SK-N-SH (cell line): Measurements from ENCODE around the gene WLS. TPM values are rescaled to one million over a fixed set of nuclear protein-coding genes. Genes with fewer than 3 reads are reported as not detected.

ENCODE experiments used
- CTCF ChIA-PET: fragments of 300-600, 350-600 bp; formaldehyde crosslinking; extraction: SDS; loops from one replicate; lab custom pipeline; 2021; lab: Yijun Ruan, JAX
- POLR2A ChIA-PET: fragments of 350-600 bp; sonication (Branson Sonifier 250); formaldehyde crosslinking; extraction: SDS; loops from one replicate; lab custom pipeline; 2020; ENCODE audit warnings: antibody characterized with exemption, inconsistent platforms; lab: Yijun Ruan, JAX
- DNase-seq: peaks from one replicate; pipeline ENCODE4 v3.0.0; 2012
- H2AFZ ChIP-seq: fragments of 200-600 bp; sonication (generic); 2 replicates; pipeline ENCODE4 v1.8.1; 2016; ENCODE audit warnings: antibody characterized with exemption, mild to moderate bottlenecking, low read depth
- H3F3A ChIP-seq: fragments of 200-600 bp; sonication (generic); replicated peaks from 2 replicates; pipeline ENCODE3; 2016; ENCODE audit warnings: antibody characterized with exemption, mild to moderate bottlenecking; ENCODE audit not compliant: insufficient read depth
- H3K27ac ChIP-seq, 2 experiments: fragments of 200-500 bp in 1 of 2; fragments of 200-600 bp in 1 of 2; sonication (Bioruptor generic) in 1 of 2; sonication (generic), shearing (Covaris generic) in 1 of 2; 2 replicates each; pipeline versions ENCODE4 v1.5.1 to v1.6.1; 2014 to 2016; ENCODE audit warnings: low read depth in 2 of 2, inconsistent platforms in 1 of 2, low read length in 1 of 2, mild to moderate bottlenecking in 1 of 2, mixed read lengths in 1 of 2
- H3K27me3 ChIP-seq: fragments of 200-600 bp; sonication (generic), shearing (Covaris generic); 2 replicates; pipeline ENCODE4 v1.6.1; 2016; ENCODE audit warnings: mixed run types; ENCODE audit not compliant: insufficient read depth
- H3K36me3 ChIP-seq, 2 experiments: fragments of 200-500 bp in 1 of 2; fragments of 200-600 bp in 1 of 2; sonication (Bioruptor generic) in 1 of 2; sonication (generic) in 1 of 2; replicated peaks in 1 of 2; 2 replicates each; pipeline versions ENCODE3 to v1.5.1; 2014 to 2016; ENCODE audit warnings: low read length in 1 of 2, mild to moderate bottlenecking in 1 of 2; ENCODE audit not compliant: insufficient read depth in 2 of 2, control insufficient read depth in 1 of 2
- H3K4me1 ChIP-seq, 2 experiments: fragments of 200-500 bp in 1 of 2; fragments of 200-600 bp in 1 of 2; sonication (Bioruptor generic) in 1 of 2; sonication (generic), shearing (Covaris generic) in 1 of 2; 2 replicates each; pipeline versions ENCODE4 v1.5.1 to v1.6.1; 2014 to 2016; ENCODE audit warnings: low read depth in 1 of 2, low read length in 1 of 2, mixed run types in 1 of 2; ENCODE audit not compliant: insufficient read depth in 2 of 2, control insufficient read depth in 1 of 2
- H3K4me2 ChIP-seq: fragments of 200-600 bp; sonication (generic), shearing (Covaris generic); 2 replicates; pipeline ENCODE4 v1.6.1; 2017; ENCODE audit warnings: mixed run types
- H3K4me3 ChIP-seq, 2 experiments: fragments of 200-500 bp in 1 of 2; fragments of 200-600 bp in 1 of 2; sonication (Bioruptor generic) in 1 of 2; sonication (generic), shearing (Covaris generic) in 1 of 2; 2 replicates each; pipeline versions ENCODE4 v1.5.1 to v1.8.1; 2014 to 2016; ENCODE audit warnings: low read depth in 2 of 2, inconsistent platforms in 1 of 2, low read length in 1 of 2, mild to moderate bottlenecking in 1 of 2, mixed read lengths in 1 of 2, moderate library complexity in 1 of 2
- H3K79me2 ChIP-seq: fragments of 200-600 bp; sonication (generic); 2 replicates; pipeline ENCODE4 v1.8.1; 2017; ENCODE audit warnings: mild to moderate bottlenecking; ENCODE audit not compliant: insufficient read depth
- H3K9ac ChIP-seq: fragments of 200-600 bp; sonication (generic); 2 replicates; pipeline ENCODE4 v1.6.1; 2017; ENCODE audit warnings: mixed run types
- H3K9me2 ChIP-seq: fragments of 200-600 bp; sonication (generic); 2 replicates; pipeline ENCODE4 v1.6.1; 2017; ENCODE audit warnings: mixed run types
- H3K9me3 ChIP-seq: fragments of 200-600 bp; sonication (generic); 2 replicates; pipeline ENCODE4 v1.6.1; 2017; ENCODE audit warnings: mixed run types, mild to moderate bottlenecking, moderate library complexity
- H4K20me1 ChIP-seq: fragments of 200-600 bp; sonication (generic); 2 replicates; pipeline ENCODE4 v1.6.1; 2017; ENCODE audit warnings: mild to moderate bottlenecking, mixed run types; ENCODE audit not compliant: insufficient read depth
- ELF1 ChIP-seq: IDR thresholded peaks from 2 replicates; pipeline ENCODE4 v1.4.0; 2012
- EP300 ChIP-seq, 2 experiments: IDR thresholded peaks; 2 replicates each; pipeline versions ENCODE4 v1.4.0 to v1.6.1; 2012; ENCODE audit warnings: borderline replicate concordance in 1 of 2, low read depth in 1 of 2, low read length in 1 of 2
- FOSL2 ChIP-seq: IDR thresholded peaks from 2 replicates; pipeline ENCODE4 v1.4.0; 2012; ENCODE audit warnings: low read depth, mild to moderate bottlenecking, moderate library complexity, borderline replicate concordance
- FOXJ3 ChIP-seq: sonication (generic); formaldehyde crosslinking; IDR thresholded peaks from 2 replicates; pipeline ENCODE4 v1.5.1; 2020; ENCODE audit warnings: mild to moderate bottlenecking, missing genetic modification reagents
- GABPA ChIP-seq: IDR thresholded peaks from 2 replicates; pipeline ENCODE4 v1.4.0; 2012; ENCODE audit warnings: low read depth, mild to moderate bottlenecking
- JUND ChIP-seq: IDR thresholded peaks from 2 replicates; pipeline ENCODE4 v1.4.0; 2012
- MXI1 ChIP-seq: IDR thresholded peaks from 2 replicates; pipeline ENCODE4 v1.6.1; 2012; ENCODE audit warnings: mild to moderate bottlenecking, low read depth, low read length, improper control_type of control experiment
- NFIC ChIP-seq: IDR thresholded peaks from 2 replicates; pipeline ENCODE4 v1.4.0; 2012; ENCODE audit warnings: borderline replicate concordance
- NRF1 ChIP-seq: IDR thresholded peaks from 2 replicates; pipeline ENCODE4 v1.6.1; 2012; ENCODE audit warnings: low read depth, mild to moderate bottlenecking, low read length
- PBX3 ChIP-seq: IDR thresholded peaks from 2 replicates; pipeline ENCODE4; 2012
- POLR2AphosphoS5 ChIP-seq: IDR thresholded peaks from 2 replicates; pipeline ENCODE4 v1.6.1; 2012; ENCODE audit warnings: low read depth, low read length
- RCOR1 ChIP-seq: fragments of 150-350 bp; IDR thresholded peaks from 2 replicates; pipeline ENCODE4 v1.6.1; 2017; ENCODE audit warnings: antibody characterized with exemption, low read length
- RXRA ChIP-seq: IDR thresholded peaks from 2 replicates; pipeline ENCODE4 v1.4.0; 2012; ENCODE audit warnings: low read depth, mild to moderate bottlenecking, borderline replicate concordance
- SIN3A ChIP-seq: IDR thresholded peaks from 2 replicates; pipeline ENCODE4 v1.6.1; 2012; ENCODE audit warnings: low read depth, mild to moderate bottlenecking, low read length, moderate library complexity, borderline replicate concordance
- TAF1 ChIP-seq: IDR thresholded peaks from 2 replicates; pipeline ENCODE4 v1.6.1; 2012; ENCODE audit warnings: low read depth, mild to moderate bottlenecking, low read length, moderate library complexity, borderline replicate concordance
- TEAD4 ChIP-seq: IDR thresholded peaks from 2 replicates; pipeline ENCODE4 v1.4.0; 2012; ENCODE audit warnings: mild to moderate bottlenecking, borderline replicate concordance; ENCODE audit not compliant: insufficient read depth
- USF1 ChIP-seq: IDR thresholded peaks from 2 replicates; pipeline ENCODE4 v1.4.0; 2012; ENCODE audit warnings: low read depth, borderline replicate concordance
- ZBTB33 ChIP-seq: IDR thresholded peaks from 2 replicates; pipeline ENCODE4 v1.4.0; 2012; ENCODE audit warnings: low read depth, borderline replicate concordance
- WGBS: methylation state at CpG from one replicate; pipeline ENCODE4 v1.1.6; 2017; ENCODE audit warnings: low lambda C conversion rate; 5-methylcytosine and 5-hydroxymethylcytosine counted together
- polyA plus RNA-seq, 3 experiments: library from polyadenylated mRNA; depleted of rRNA; stranded (reverse); fragments of >200 nt; gene quantifications; 2 replicates each; pipeline ENCODE4 v1.2.3, GENCODE V29; 2012

WLS gene
- polyA plus RNA-seq, 1 of the 3 experiments (the other 2 are of a cell fraction) = 69.0 TPM

GRCh38 chr1:68211761-68212380 is 20.5 kb downstream of the WLS start:
- H2AFZ ChIP-seq = no peak overlapping the region
- peaks cover 24% of the 10 kb centered on the region for H3F3A ChIP-seq
- peaks cover 31% of the 10 kb centered on the region for H4K20me1 ChIP-seq
- POLR2A ChIA-PET = no interaction called here
- H3K9ac ChIP-seq = no peak overlapping the region
- CTCF ChIA-PET = interaction anchor here (1.2 kb wide), 1 partner anchor 91 kb away, joined by 4 read pairs; no protein-coding TSS in a partner anchor
- no peaks in the 10 kb centered on the region for H3K36me3 ChIP-seq
- 90% methylated on average over 6 of the region's 6 CpGs for WGBS
- H3K9me2 ChIP-seq = no peaks in the 10 kb centered on the region
- TF ChIP-seq GABPA (no peak), FOXJ3 (CRISPR knock-in tag) (no peak), TEAD4 (no peak)
- DNase-seq = no peak
- H3K4me1 ChIP-seq = peaks cover 8 to 46% of the 10 kb centered on the region in 2 experiments
- H3K4me2 ChIP-seq = no peak overlapping the region
- no peaks in the 10 kb centered on the region for H3K9me3 ChIP-seq
- peaks cover 53% of the 10 kb centered on the region for H3K79me2 ChIP-seq
- no peak overlapping the region for H3K4me3 ChIP-seq
- no peaks in the 10 kb centered on the region for H3K27me3 ChIP-seq
- H3K27ac ChIP-seq = no peak overlapping the region

- DNase-seq = no peak
- Histone ChIP-seq H3K79me2 (peaks cover 52% of the 10 kb centered on the region), H4K20me1 (peaks cover 24% of the 10 kb centered on the region), H3K4me1 (peaks cover 8 to 41% of the 10 kb centered on the region in 2 experiments), H3K4me2 (no peak overlapping the region), H3K9me3 (no peaks in the 10 kb centered on the region), H3K9ac (no peak overlapping the region), H2AFZ (no peak overlapping the region), H3K9me2 (no peaks in the 10 kb centered on the region), H3K36me3 (no peaks in the 10 kb centered on the region), H3K27ac (no peak overlapping the region), H3F3A (peaks cover 24% of the 10 kb centered on the region), H3K4me3 (no peak overlapping the region), H3K27me3 (no peaks in the 10 kb centered on the region)
- ChIA-PET CTCF (interaction anchor here (2.1 kb wide), 1 partner anchor 91 kb away, joined by 5 read pairs; no protein-coding TSS in a partner anchor), POLR2A (no interaction called here)
- no peak for TF ChIP-seq POLR2AphosphoS5
- no peak for TF ChIP-seq USF1
- no peak for TF ChIP-seq GABPA
- TF ChIP-seq ELF1 = no peak
- TF ChIP-seq EP300 (IDR thresholded peaks at IDR 0.05; ENCODE audit: borderline replicate concordance in 1 of 2, low read depth in 1 of 2, low read length in 1 of 2) = no peak
- TF ChIP-seq SIN3A = no peak
- TF ChIP-seq MXI1 = no peak
- no peak for TF ChIP-seq FOSL2
- no peak for TF ChIP-seq RCOR1
- TF ChIP-seq RXRA = no peak
- TF ChIP-seq JUND = no peak
- TF ChIP-seq TEAD4 = no peak
- 93% methylated on average over 2 of the region's 2 CpGs for WGBS
Observed at GRCh38 chr1:68210829-68211228, 21.5 kb downstream of the WLS start.

- Histone ChIP-seq H3K4me3 (no peak overlapping the region), H3F3A (peaks cover 17% of the 10 kb centered on the region), H3K27ac (no peak overlapping the region), H3K9me3 (no peaks in the 10 kb centered on the region), H3K79me2 (peaks cover 45% of the 10 kb centered on the region), H3K9me2 (no peaks in the 10 kb centered on the region), H3K36me3 (no peaks in the 10 kb centered on the region), H4K20me1 (peaks cover 16% of the 10 kb centered on the region), H2AFZ (no peak overlapping the region), H3K27me3 (no peaks in the 10 kb centered on the region), H3K9ac (no peak overlapping the region), H3K4me1 (peaks cover 8 to 33% of the 10 kb centered on the region in 2 experiments), H3K4me2 (no peak overlapping the region)
- CTCF ChIA-PET = interaction anchor here (2.1 kb wide), 1 partner anchor 90 kb away, joined by 5 read pairs; no protein-coding TSS in a partner anchor
- DNase-seq = no peak
- POLR2A ChIA-PET = no interaction called here
- TF ChIP-seq TAF1 (no peak), PBX3 (no peak), GABPA (no peak), NFIC (no peak), NRF1 (no peak), ZBTB33 (no peak)
Observed at GRCh38 chr1:68210027-68210426, 22.3 kb downstream of the WLS start.
